Mesenchymal stem cell (in vitro differentiated cells and primary cell): ENCODE measurements around the gene COA6.

Experiments used
- DNase-seq: peaks from one replicate; pipeline ENCODE4 v3.0.0-alpha.2; 2013
- H2AFZ ChIP-seq: one replicate; pipeline ENCODE4 v1.6.1; 2013; ENCODE audit warnings: low read depth, mild to moderate bottlenecking, control low read depth, inconsistent platforms, low read length, moderate library complexity
- H2AK5ac ChIP-seq: 2 replicates; pipeline ENCODE4 v1.6.1; 2013; ENCODE audit warnings: low read length, moderate library complexity, mild to moderate bottlenecking, inconsistent platforms; ENCODE audit not compliant: severe bottlenecking
- H2BK120ac ChIP-seq: one replicate; pipeline ENCODE4 v1.6.1; 2013; ENCODE audit warnings: low read depth, mild to moderate bottlenecking, inconsistent platforms, low read length, moderate library complexity
- H2BK12ac ChIP-seq, 2 experiments: one replicate each; pipeline ENCODE4 v1.6.1; 2013; ENCODE audit warnings: inconsistent platforms in 2 of 2, low read length in 2 of 2, mild to moderate bottlenecking in 2 of 2, moderate library complexity in 2 of 2, control low read depth in 1 of 2
- H2BK15ac ChIP-seq: one replicate; pipeline ENCODE4 v1.6.1; 2013; ENCODE audit warnings: mild to moderate bottlenecking, low read depth, inconsistent platforms; ENCODE audit not compliant: poor library complexity, severe bottlenecking
- H2BK5ac ChIP-seq: 2 replicates; pipeline ENCODE4 v1.6.1; 2013; ENCODE audit warnings: low read depth, mild to moderate bottlenecking, low read length, control low read depth, inconsistent platforms; ENCODE audit not compliant: poor library complexity, severe bottlenecking
- H3K14ac ChIP-seq, 2 experiments: one replicate each; pipeline ENCODE4 v1.6.1; 2013; ENCODE audit warnings: inconsistent platforms in 2 of 2, low read length in 2 of 2, control low read depth in 1 of 2, mild to moderate bottlenecking in 1 of 2, moderate library complexity in 1 of 2
- H3K18ac ChIP-seq, 2 experiments: one replicate each; pipeline ENCODE4 v1.6.1; 2013; ENCODE audit warnings: inconsistent platforms in 2 of 2, low read length in 2 of 2, control low read depth in 1 of 2, low read depth in 1 of 2, mild to moderate bottlenecking in 1 of 2
- H3K23ac ChIP-seq, 2 experiments: one replicate each; pipeline ENCODE4 v1.6.1; 2013; ENCODE audit warnings: inconsistent platforms in 2 of 2, low read length in 2 of 2, mild to moderate bottlenecking in 2 of 2, moderate library complexity in 2 of 2, control low read depth in 1 of 2
- H3K27ac ChIP-seq: 2 replicates; pipeline ENCODE4 v1.5.1; 2013; ENCODE audit warnings: mild to moderate bottlenecking, moderate library complexity, low read length, control low read depth, inconsistent platforms; ENCODE audit not compliant: poor library complexity, severe bottlenecking
- H3K27me3 ChIP-seq, 2 experiments: 2 replicates each; pipeline versions ENCODE4 v1.6.1 to v1.7.0; 2013; ENCODE audit warnings: low read length in 2 of 2, mild to moderate bottlenecking in 2 of 2, moderate library complexity in 2 of 2, control low read depth in 1 of 2, inconsistent platforms in 1 of 2; ENCODE audit not compliant: control insufficient read depth in 1 of 2, insufficient read depth in 1 of 2
- H3K36me3 ChIP-seq, 2 experiments: 2 replicates each; pipeline versions ENCODE4 v1.6.1 to v1.7.0; 2013; ENCODE audit warnings: low read length in 2 of 2, control low read depth in 1 of 2, inconsistent platforms in 1 of 2, low read depth in 1 of 2, mild to moderate bottlenecking in 1 of 2; ENCODE audit not compliant: insufficient read depth in 2 of 2, control insufficient read depth in 1 of 2
- H3K4ac ChIP-seq, 2 experiments: one replicate each; pipeline ENCODE4 v1.6.1; 2013; ENCODE audit warnings: inconsistent platforms in 2 of 2, low read length in 2 of 2, mild to moderate bottlenecking in 2 of 2, moderate library complexity in 2 of 2, control low read depth in 1 of 2, low read depth in 1 of 2
- H3K4me1 ChIP-seq: 2 replicates; pipeline ENCODE4 v1.6.1; 2013; ENCODE audit warnings: low read depth, low read length, control low read depth; ENCODE audit not compliant: control insufficient read depth, insufficient read depth
- H3K4me2 ChIP-seq: 2 replicates; pipeline ENCODE4 v1.6.1; 2013; ENCODE audit warnings: low read length, mild to moderate bottlenecking, inconsistent platforms; ENCODE audit not compliant: poor library complexity, severe bottlenecking
- H3K4me3 ChIP-seq, 2 experiments: 2 replicates each; pipeline versions ENCODE4 v1.5.1 to v1.7.0; 2013; ENCODE audit warnings: low read length in 2 of 2, mild to moderate bottlenecking in 2 of 2, control low read depth in 1 of 2, low read depth in 1 of 2; ENCODE audit not compliant: insufficient read depth in 1 of 2
- H3K79me1 ChIP-seq: replicated peaks from 2 replicates; pipeline ENCODE4 v1.6.1; 2013; ENCODE audit warnings: mild to moderate bottlenecking, control low read depth, low read length, inconsistent platforms; ENCODE audit not compliant: poor library complexity, severe bottlenecking
- H3K9ac ChIP-seq: 2 replicates; pipeline ENCODE4 v1.7.0; 2013; ENCODE audit warnings: mild to moderate bottlenecking, low read length, moderate library complexity
- H3K9me3 ChIP-seq: 2 replicates; pipeline ENCODE4 v1.7.0; 2013; ENCODE audit warnings: mild to moderate bottlenecking, low read length; ENCODE audit not compliant: control insufficient read depth
- H4K8ac ChIP-seq: one replicate; pipeline ENCODE4 v1.6.1; 2013; ENCODE audit warnings: inconsistent platforms, mild to moderate bottlenecking, low read length, moderate library complexity
- H4K91ac ChIP-seq: one replicate; pipeline ENCODE4 v1.6.1; 2013; ENCODE audit warnings: mild to moderate bottlenecking, low read length, inconsistent platforms
- WGBS: methylation state at CpG from one replicate; pipeline ENCODE4 v1.1.7; 2013; ENCODE audit warnings: mixed read lengths; 5-methylcytosine and 5-hydroxymethylcytosine counted together

The COA6 gene

GRCh38 chr1:234412830-234413229 lies 39.6 kb downstream of the COA6 start:
- H2BK120ac ChIP-seq = no peak overlapping the region
- H3K9ac ChIP-seq = no peak overlapping the region
- H3K18ac ChIP-seq = no peak overlapping the region
- H2BK15ac ChIP-seq = no peak overlapping the region
- no peaks in the 10 kb centered on the region for H3K9me3 ChIP-seq
- H2BK12ac ChIP-seq = no peak overlapping the region
- no peak overlapping the region for H2AFZ ChIP-seq
- no peak overlapping the region for H4K8ac ChIP-seq
- H3K23ac ChIP-seq = no peak overlapping the region
- no peak overlapping the region for H2BK5ac ChIP-seq
- H3K36me3 ChIP-seq = peaks cover 10 to 72% of the 10 kb centered on the region in 2 experiments
- no peak for DNase-seq
- no peaks in the 10 kb centered on the region for H3K27me3 ChIP-seq
- H3K4me2 ChIP-seq = no peak overlapping the region
- no peak overlapping the region for H3K4me3 ChIP-seq
- 98% methylated on average over 10 of the region's 11 CpGs for WGBS
- H3K14ac ChIP-seq = no peak overlapping the region
- no peak overlapping the region for H4K91ac ChIP-seq
- no peak overlapping the region for H3K27ac ChIP-seq
- no peaks in the 10 kb centered on the region for H3K79me1 ChIP-seq
- H3K4ac ChIP-seq = no peak overlapping the region
- H2AK5ac ChIP-seq = no peak overlapping the region
- peaks cover 2% of the 10 kb centered on the region for H3K4me1 ChIP-seq

GRCh38 chr1:234413485-234413884 lies 40.2 kb downstream of the COA6 start:
- Histone ChIP-seq H3K36me3 (peaks cover 10 to 74% of the 10 kb centered on the region in 2 experiments), H2BK120ac (no peak overlapping the region), H2AFZ (no peak overlapping the region), H2BK15ac (no peak overlapping the region), H3K4me2 (no peak overlapping the region), H4K8ac (no peak overlapping the region), H4K91ac (no peak overlapping the region), H3K23ac (no peak overlapping the region), H3K9me3 (no peaks in the 10 kb centered on the region), H3K14ac (no peak overlapping the region), H3K27me3 (no peaks in the 10 kb centered on the region), H3K27ac (no peak overlapping the region), H2AK5ac (no peak overlapping the region), H2BK12ac (no peak overlapping the region), H3K4me3 (no peak overlapping the region), H3K18ac (no peak overlapping the region), H3K4ac (no peak overlapping the region), H3K4me1 (peaks cover 2% of the 10 kb centered on the region), H3K79me1 (no peaks in the 10 kb centered on the region), H3K9ac (no peak overlapping the region), H2BK5ac (no peak overlapping the region)
- no peak for DNase-seq
- 98% methylated on average over 9 of the region's 9 CpGs for WGBS

- Histone ChIP-seq H3K4me2 (no peak overlapping the region), H3K23ac (no peak overlapping the region), H3K36me3 (peaks cover 10 to 70% of the 10 kb centered on the region in 2 experiments), H2BK120ac (no peak overlapping the region), H2AFZ (no peak overlapping the region), H3K4me1 (peaks cover 2% of the 10 kb centered on the region), H3K9ac (no peak overlapping the region), H2AK5ac (no peak overlapping the region), H2BK15ac (no peak overlapping the region), H2BK5ac (no peak overlapping the region), H3K18ac (no peak overlapping the region), H3K14ac (no peak overlapping the region), H3K27ac (no peak overlapping the region), H3K79me1 (no peaks in the 10 kb centered on the region), H3K9me3 (no peaks in the 10 kb centered on the region), H2BK12ac (no peak overlapping the region), H3K4ac (no peak overlapping the region), H3K4me3 (no peak overlapping the region), H4K8ac (no peak overlapping the region), H4K91ac (no peak overlapping the region), H3K27me3 (no peaks in the 10 kb centered on the region)
- no peak for DNase-seq
- WGBS = 95% methylated on average over 4 of the region's 4 CpGs
Observed at GRCh38 chr1:234413990-234414389, 40.7 kb downstream of the COA6 start.

- Histone ChIP-seq H3K79me1 (no peaks in the 10 kb centered on the region), H2AFZ (no peak overlapping the region), H3K4me2 (no peak overlapping the region), H2AK5ac (no peak overlapping the region), H3K23ac (no peak overlapping the region), H3K9me3 (no peaks in the 10 kb centered on the region), H2BK120ac (no peak overlapping the region), H2BK15ac (no peak overlapping the region), H3K18ac (no peak overlapping the region), H3K14ac (no peak overlapping the region), H3K9ac (no peak overlapping the region), H3K27ac (no peak overlapping the region), H3K4me3 (no peak overlapping the region), H2BK12ac (no peak overlapping the region), H3K27me3 (no peaks in the 10 kb centered on the region), H3K36me3 (peaks cover 5 to 78% of the 10 kb centered on the region in 2 experiments), H3K4ac (no peak overlapping the region), H4K8ac (no peak overlapping the region), H3K4me1 (no peaks in the 10 kb centered on the region), H2BK5ac (no peak overlapping the region), H4K91ac (no peak overlapping the region)
- 87% methylated on average over 8 of the region's 8 CpGs for WGBS
- no peak for DNase-seq
Observed at GRCh38 chr1:234427950-234428646, 54.8 kb downstream of the COA6 start.
